ENCODE measurements around the gene CPZ.

The CPZ gene

GRCh38 chr4:8544741-8545438, 47.7 kb upstream of the CPZ start:
- Histone ChIP-seq H3K9ac (ENCODE audit: low read length) (no peak overlapping the region), H3K23ac (ENCODE audit: low read length) (no peak overlapping the region), H3K4me1 (ENCODE audit: control insufficient read depth in 1 of 2, insufficient read depth in 2 of 2, low read length in 2 of 2) (peaks cover 37 to 43% of the 10 kb centered on the region in 2 experiments), H3K27me3 (ENCODE audit: insufficient read depth, low read length) (no peaks in the 10 kb centered on the region), H2AK5ac (ENCODE audit: low read length) (peak overlapping the region; percentile 77), H3K18ac (ENCODE audit: low read length) (peak overlapping the region; percentile 32), H3K36me3 (ENCODE audit: control insufficient read depth in 1 of 2, insufficient read depth in 2 of 2, low read length in 2 of 2) (no peaks in the 10 kb centered on the region), H2BK5ac (ENCODE audit: low read depth, low read length, poor library complexity) (peak overlapping the region; percentile 38), H3K27ac (ENCODE audit: low read depth, low read length) (no peak overlapping the region), H4K91ac (ENCODE audit: low read depth, low read length) (peak overlapping the region; percentile 79), H3K14ac (ENCODE audit: low read length) (peak overlapping the region; percentile 28), H4K8ac (ENCODE audit: low read depth, low read length) (peak overlapping the region; percentile 67), H3K4ac (ENCODE audit: low read depth, low read length) (no peak overlapping the region), H3K4me2 (ENCODE audit: low read length) (no peak overlapping the region), H2BK120ac (ENCODE audit: insufficient read depth, low read length, poor library complexity) (peak overlapping the region; percentile 39), H3K9me3 (ENCODE audit: insufficient read depth, low read depth, low read length) (no peaks in the 10 kb centered on the region), H3K79me2 (ENCODE audit: control insufficient read depth, insufficient read depth, low read length, poor library complexity) (no peaks in the 10 kb centered on the region), H2AFZ (ENCODE audit: insufficient read depth, low read length, poor library complexity) (peak overlapping the region; percentile 48), H2BK12ac (ENCODE audit: low read length) (peak overlapping the region; percentile 79), H4K12ac (ENCODE audit: low read depth, low read length) (no peak overlapping the region), H3K79me1 (ENCODE audit: low read length) (peaks cover 42% of the 10 kb centered on the region), H3K4me3 (ENCODE audit: low read depth, low read length) (no peak overlapping the region)
- no CpG with 5 or more reads among the region's 32 CpGs for WGBS (ENCODE audit: extremely low coverage, insufficient coverage, insufficient read length)
- peak; percentile 85 to 89 for DNase-seq

GRCh38 chr4:8545439-8545765, 47.2 kb upstream of the CPZ start:
- peak overlapping the region; percentile 79 for H4K91ac ChIP-seq (ENCODE audit: low read depth, low read length)
- peaks cover 38% of the 10 kb centered on the region for H3K79me1 ChIP-seq (ENCODE audit: low read length)
- peak overlapping the region; percentile 6 for H2AFZ ChIP-seq (ENCODE audit: insufficient read depth, low read length, poor library complexity)
- H3K36me3 ChIP-seq (ENCODE audit: control insufficient read depth in 1 of 2, insufficient read depth in 2 of 2, low read length in 2 of 2), result no peaks in the 10 kb centered on the region
- no peak overlapping the region for H3K4ac ChIP-seq (ENCODE audit: low read depth, low read length)
- H4K8ac ChIP-seq (ENCODE audit: low read depth, low read length), result peak overlapping the region; percentile 67
- no peak overlapping the region for H3K27ac ChIP-seq (ENCODE audit: low read depth, low read length)
- peak overlapping the region; percentile 79 for H2BK12ac ChIP-seq (ENCODE audit: low read length)
- peak overlapping the region; percentile 77 for H2AK5ac ChIP-seq (ENCODE audit: low read length)
- WGBS (ENCODE audit: extremely low coverage, insufficient coverage, insufficient read length), result no CpG with 5 or more reads among the region's 9 CpGs
- no peak overlapping the region for H3K9ac ChIP-seq (ENCODE audit: low read length)
- no peaks in the 10 kb centered on the region for H3K79me2 ChIP-seq (ENCODE audit: control insufficient read depth, insufficient read depth, low read length, poor library complexity)
- H4K12ac ChIP-seq (ENCODE audit: low read depth, low read length), result no peak overlapping the region
- peak overlapping the region; percentile 30 for H3K18ac ChIP-seq (ENCODE audit: low read length)
- no peak overlapping the region for H3K4me2 ChIP-seq (ENCODE audit: low read length)
- peaks cover 37 to 45% of the 10 kb centered on the region in 2 experiments for H3K4me1 ChIP-seq (ENCODE audit: control insufficient read depth in 1 of 2, insufficient read depth in 2 of 2, low read length in 2 of 2)
- H3K14ac ChIP-seq (ENCODE audit: low read length), result peak overlapping the region; percentile 28
- H3K9me3 ChIP-seq (ENCODE audit: insufficient read depth, low read depth, low read length), result no peaks in the 10 kb centered on the region
- no peak for DNase-seq
- no peak overlapping the region for H3K4me3 ChIP-seq (ENCODE audit: low read depth, low read length)
- peak overlapping the region; percentile 5 for H2BK5ac ChIP-seq (ENCODE audit: low read depth, low read length, poor library complexity)
- H2BK120ac ChIP-seq (ENCODE audit: insufficient read depth, low read length, poor library complexity), result peak overlapping the region; percentile 39
- no peak overlapping the region for H3K23ac ChIP-seq (ENCODE audit: low read length)
- no peaks in the 10 kb centered on the region for H3K27me3 ChIP-seq (ENCODE audit: insufficient read depth, low read length)

- no peak overlapping the region for H3K4me3 ChIP-seq (ENCODE audit: low read depth, low read length)
- H2BK120ac ChIP-seq (ENCODE audit: insufficient read depth, low read length, poor library complexity), result peak overlapping the region; percentile 82
- H4K12ac ChIP-seq (ENCODE audit: low read depth, low read length), result no peak overlapping the region
- peak overlapping the region; percentile 3 for H3K18ac ChIP-seq (ENCODE audit: low read length)
- no peak overlapping the region for H2AFZ ChIP-seq (ENCODE audit: insufficient read depth, low read length, poor library complexity)
- peak overlapping the region; percentile 70 for H2BK5ac ChIP-seq (ENCODE audit: low read depth, low read length, poor library complexity)
- peak overlapping the region; percentile 54 for H3K14ac ChIP-seq (ENCODE audit: low read length)
- H3K9ac ChIP-seq (ENCODE audit: low read length), result no peak overlapping the region
- H4K8ac ChIP-seq (ENCODE audit: low read depth, low read length), result peak overlapping the region; percentile 1
- H3K4ac ChIP-seq (ENCODE audit: low read depth, low read length), result no peak overlapping the region
- H3K79me2 ChIP-seq (ENCODE audit: control insufficient read depth, insufficient read depth, low read length, poor library complexity), result no peaks in the 10 kb centered on the region
- peak; percentile 49 to 68 for DNase-seq
- peaks cover 37 to 49% of the 10 kb centered on the region in 2 experiments for H3K4me1 ChIP-seq (ENCODE audit: control insufficient read depth in 1 of 2, insufficient read depth in 2 of 2, low read length in 2 of 2)
- H3K27ac ChIP-seq (ENCODE audit: low read depth, low read length), result peak overlapping the region; percentile 73
- no peak overlapping the region for H3K23ac ChIP-seq (ENCODE audit: low read length)
- H3K27me3 ChIP-seq (ENCODE audit: insufficient read depth, low read length), result no peaks in the 10 kb centered on the region
- peaks cover 41% of the 10 kb centered on the region for H3K79me1 ChIP-seq (ENCODE audit: low read length)
- no peaks in the 10 kb centered on the region for H3K9me3 ChIP-seq (ENCODE audit: insufficient read depth, low read depth, low read length)
- peak overlapping the region; percentile 49 for H2AK5ac ChIP-seq (ENCODE audit: low read length)
- H4K91ac ChIP-seq (ENCODE audit: low read depth, low read length), result peak overlapping the region; percentile 84
- peak overlapping the region; percentile 76 for H2BK12ac ChIP-seq (ENCODE audit: low read length)
- no peak overlapping the region for H3K4me2 ChIP-seq (ENCODE audit: low read length)
- no peaks in the 10 kb centered on the region for H3K36me3 ChIP-seq (ENCODE audit: control insufficient read depth in 1 of 2, insufficient read depth in 2 of 2, low read length in 2 of 2)
- whole genome bisulfite sequencing (ENCODE audit: extremely low coverage, insufficient coverage, insufficient read length), result no CpG with 5 or more reads among the region's 8 CpGs
Measured at GRCh38 chr4:8546766-8547107, 45.8 kb upstream of the CPZ start.

- Histone ChIP-seq H2BK120ac (ENCODE audit: insufficient read depth, low read length, poor library complexity) (peak overlapping the region; percentile 82), H3K23ac (ENCODE audit: low read length) (no peak overlapping the region), H3K9me3 (ENCODE audit: insufficient read depth, low read depth, low read length) (no peaks in the 10 kb centered on the region), H2BK12ac (ENCODE audit: low read length) (peak overlapping the region; percentile 76), H3K27me3 (ENCODE audit: insufficient read depth, low read length) (no peaks in the 10 kb centered on the region), H3K9ac (ENCODE audit: low read length) (no peak overlapping the region), H3K4me1 (ENCODE audit: control insufficient read depth in 1 of 2, insufficient read depth in 2 of 2, low read length in 2 of 2) (peaks cover 37 to 49% of the 10 kb centered on the region in 2 experiments), H3K4ac (ENCODE audit: low read depth, low read length) (no peak overlapping the region), H4K12ac (ENCODE audit: low read depth, low read length) (no peak overlapping the region), H3K79me2 (ENCODE audit: control insufficient read depth, insufficient read depth, low read length, poor library complexity) (no peaks in the 10 kb centered on the region), H3K4me3 (ENCODE audit: low read depth, low read length) (no peak overlapping the region), H4K8ac (ENCODE audit: low read depth, low read length) (peak overlapping the region; percentile 31), H2BK5ac (ENCODE audit: low read depth, low read length, poor library complexity) (peak overlapping the region; percentile 70), H3K27ac (ENCODE audit: low read depth, low read length) (peak overlapping the region; percentile 73), H3K18ac (ENCODE audit: low read length) (peak overlapping the region; percentile 15), H4K91ac (ENCODE audit: low read depth, low read length) (peak overlapping the region; percentile 84), H3K79me1 (ENCODE audit: low read length) (peaks cover 41% of the 10 kb centered on the region), H3K4me2 (ENCODE audit: low read length) (no peak overlapping the region), H2AK5ac (ENCODE audit: low read length) (peak overlapping the region; percentile 50), H3K36me3 (ENCODE audit: control insufficient read depth in 1 of 2, insufficient read depth in 2 of 2, low read length in 2 of 2) (no peaks in the 10 kb centered on the region), H3K14ac (ENCODE audit: low read length) (peak overlapping the region; percentile 54), H2AFZ (ENCODE audit: insufficient read depth, low read length, poor library complexity) (no peak overlapping the region)
- peak; percentile 46 to 76 for DNase-seq
- no CpG with 5 or more reads among the region's 16 CpGs for WGBS (ENCODE audit: extremely low coverage, insufficient coverage, insufficient read length)
Measured at GRCh38 chr4:8547108-8547911, 45.3 kb upstream of the CPZ start.

All from trophoblast cell (in vitro differentiated cells and primary cell).